AG09309 (cell line): ENCODE results near the gene ZNF8.
A peak's percentile ranks its signal among the peaks of the same experiment; 100 is the strongest.
"Not testable (repeated sequence)": the region's sequence is repeated elsewhere in the genome, so short reads cannot be mapped to it uniquely, and the experiment has no call there.

ENCODE experiments used
- DNase-seq: peaks from one replicate; pipeline ENCODE4 v3.0.0-alpha.2; 2010; ENCODE audit warnings: low read depth
- H3K4me3 ChIP-seq: 2 replicates; pipeline ENCODE4 v1.5.1; 2011; ENCODE audit warnings: mild to moderate bottlenecking, low read depth, low read length, moderate library complexity; ENCODE audit not compliant: control insufficient read depth
- CTCF ChIP-seq: IDR thresholded peaks from 2 replicates; pipeline ENCODE4 v1.5.1; 2011; ENCODE audit warnings: mild to moderate bottlenecking, low read depth, low read length, inconsistent platforms; ENCODE audit not compliant: insufficient read depth, control insufficient read depth; ENCODE audit errors: missing control alignments

ZNF8 gene

GRCh38 chr19:58278541-58279041 is at the start of gene ZNF8:
ZNF8 (plus strand) TSS chr19:58278955; CDS start chr19:58279082, 127 bp downstream.
- H3K4me3 ChIP-seq, result peak within 1 kb of the TSS; percentile 95
- no peak for TF ChIP-seq CTCF
- DNase-seq, result peak; percentile 88

- DNase-seq, result no peak
- peak; percentile 49 for TF ChIP-seq CTCF
- peak overlapping the region; percentile 95 for H3K4me3 ChIP-seq
Observed at GRCh38 chr19:58229255-58229639, 49.5 kb upstream of the ZNF8 start.

GRCh38 chr19:58237324-58237723 is 41.4 kb upstream of the ZNF8 start:
- H3K4me3 ChIP-seq, result no peak overlapping the region
- TF ChIP-seq CTCF, result no peak
- no peak for DNase-seq

GRCh38 chr19:58243351-58243750 is 35.4 kb upstream of the ZNF8 start:
- TF ChIP-seq CTCF, result no peak
- no peak overlapping the region for H3K4me3 ChIP-seq
- DNase-seq, result no peak

GRCh38 chr19:58248886-58249285 is 29.9 kb upstream of the ZNF8 start:
- DNase-seq, result no peak
- TF ChIP-seq CTCF, result no peak
- no peak overlapping the region for H3K4me3 ChIP-seq

GRCh38 chr19:58252102-58252685 is 26.6 kb upstream of the ZNF8 start:
- H3K4me3 ChIP-seq, result no peak overlapping the region
- DNase-seq, result no peak
- TF ChIP-seq CTCF, result no peak

- not testable (repeated sequence) for H3K4me3 ChIP-seq
Observed at GRCh38 chr19:58258259-58258658, 20.5 kb upstream of the ZNF8 start.

More at GRCh38 chr19:58258259-58258658, 20.5 kb upstream of the ZNF8 start:
- not testable (repeated sequence) for DNase-seq
